NCI-H1417 (cell line): ENCODE measurements around the gene NFIC.
"Not testable (repeated sequence)": the region's sequence is repeated elsewhere in the genome, so short reads cannot be mapped to it uniquely, and the experiment has no call there.

ENCODE experiments used
- DNase-seq, 3 experiments: peaks; one replicate each; lab custom pipeline; 2025; lab: John Stamatoyannopoulos, UW

The NFIC gene

GRCh38 chr19:3451451-3451866 is 85.1 kb downstream of the NFIC start:
- DNase-seq, result no peak

- no peak for DNase-seq
These were observed 86.0 kb downstream of the NFIC start for GRCh38 chr19:3452171-3452941.

GRCh38 chr19:3452942-3453214 is 86.5 kb downstream of the NFIC start:
- not testable (repeated sequence) for DNase-seq

- DNase-seq, result no peak
These were observed 87.5 kb downstream of the NFIC start for GRCh38 chr19:3453840-3454239.

DNA sequence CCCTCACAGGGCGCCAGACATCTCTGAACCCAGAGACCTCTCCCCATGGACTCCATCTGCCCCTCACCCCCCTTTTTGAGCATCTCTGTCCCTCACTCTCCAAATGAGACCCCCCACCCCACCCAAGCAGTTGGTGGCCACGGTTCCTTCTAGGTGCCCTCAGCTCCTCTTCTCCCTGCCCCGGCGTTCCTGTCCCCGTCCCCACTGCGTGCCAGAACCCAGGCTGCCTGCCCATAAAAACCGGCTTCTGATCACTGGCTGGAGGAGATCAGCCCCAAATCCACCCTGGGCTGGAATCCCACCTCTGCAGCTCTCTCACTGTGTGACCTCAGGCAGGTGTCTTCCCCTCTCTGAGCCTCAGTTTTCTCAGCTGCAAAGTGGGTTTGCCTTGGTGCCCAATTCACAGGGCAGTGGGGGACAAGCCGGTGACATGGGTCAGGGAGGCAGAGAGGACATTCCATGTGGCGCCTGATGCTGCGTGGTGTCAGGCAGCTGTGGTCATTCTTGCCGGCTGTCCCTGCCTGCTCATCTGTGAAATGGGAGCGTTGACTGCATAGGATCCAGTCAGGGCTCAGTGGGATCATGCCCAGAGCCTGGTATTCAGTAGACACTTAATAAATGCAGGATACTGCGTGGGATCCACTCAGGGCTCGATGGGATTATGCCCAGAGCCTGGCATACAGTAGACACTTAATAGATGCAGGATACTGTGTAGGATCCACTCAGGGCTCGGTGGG is 88.4 kb downstream of the NFIC start:
- DNase-seq, result no peak

DNA sequence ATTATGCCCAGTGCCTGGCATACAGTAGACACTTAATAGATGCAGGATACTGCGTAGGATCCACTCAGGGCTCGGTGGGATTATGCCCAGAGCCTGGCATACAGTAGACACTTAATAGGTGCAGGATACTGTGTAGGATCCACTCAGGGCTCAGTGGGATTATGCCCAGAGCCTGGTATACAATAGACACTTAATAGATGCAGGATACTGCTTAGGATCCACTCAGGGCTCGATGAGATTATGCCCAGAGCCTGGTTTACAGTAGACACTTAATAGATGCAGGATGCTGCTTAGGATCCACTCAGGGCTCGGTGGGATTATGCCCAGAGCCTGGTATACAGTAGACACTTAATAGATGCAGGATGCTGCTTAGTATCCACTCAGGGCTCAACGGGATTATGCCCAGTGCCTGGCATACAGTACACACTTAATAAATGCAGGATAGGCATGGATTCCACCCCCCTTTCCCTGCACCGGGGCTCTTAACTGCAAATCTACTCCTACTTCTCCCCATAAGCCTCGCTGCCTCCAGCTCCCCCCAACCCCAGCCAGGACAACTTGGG is 89.1 kb downstream of the NFIC start:
- DNase-seq, result no peak

DNA sequence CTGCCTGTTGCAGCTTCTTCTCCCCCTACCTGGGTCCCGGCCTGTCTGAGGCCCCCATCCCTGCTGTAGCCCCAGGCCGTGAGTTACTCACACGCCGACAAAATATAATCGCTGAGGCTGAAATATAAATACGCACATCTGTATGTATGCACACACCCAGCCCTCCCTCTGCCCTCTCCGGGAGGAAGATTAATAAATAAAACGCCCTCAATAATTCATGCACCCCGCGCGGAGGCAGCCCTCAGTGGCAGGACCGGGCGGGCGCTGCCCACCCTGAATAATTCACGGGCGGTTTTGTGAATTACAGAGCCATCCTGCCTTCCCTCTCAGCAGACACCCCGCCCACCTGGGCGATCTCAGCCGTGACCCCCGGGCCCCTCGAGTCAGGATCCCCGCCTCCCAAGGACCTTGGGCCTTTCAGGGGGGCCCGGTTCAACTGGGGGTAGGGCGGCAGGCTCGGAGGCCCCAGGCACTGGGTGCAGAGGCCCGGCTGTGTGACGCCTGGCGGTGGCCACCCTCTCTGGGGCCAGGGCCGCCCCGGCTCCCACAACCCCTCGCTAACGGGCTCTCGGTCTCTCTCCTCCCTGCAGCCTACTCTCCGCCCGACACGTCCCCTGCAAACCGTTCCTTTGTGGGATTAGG is 89.7 kb downstream of the NFIC start:
- no peak for DNase-seq

GRCh38 chr19:3456925-3457527 is 90.6 kb downstream of the NFIC start:
- no peak for DNase-seq

DNA sequence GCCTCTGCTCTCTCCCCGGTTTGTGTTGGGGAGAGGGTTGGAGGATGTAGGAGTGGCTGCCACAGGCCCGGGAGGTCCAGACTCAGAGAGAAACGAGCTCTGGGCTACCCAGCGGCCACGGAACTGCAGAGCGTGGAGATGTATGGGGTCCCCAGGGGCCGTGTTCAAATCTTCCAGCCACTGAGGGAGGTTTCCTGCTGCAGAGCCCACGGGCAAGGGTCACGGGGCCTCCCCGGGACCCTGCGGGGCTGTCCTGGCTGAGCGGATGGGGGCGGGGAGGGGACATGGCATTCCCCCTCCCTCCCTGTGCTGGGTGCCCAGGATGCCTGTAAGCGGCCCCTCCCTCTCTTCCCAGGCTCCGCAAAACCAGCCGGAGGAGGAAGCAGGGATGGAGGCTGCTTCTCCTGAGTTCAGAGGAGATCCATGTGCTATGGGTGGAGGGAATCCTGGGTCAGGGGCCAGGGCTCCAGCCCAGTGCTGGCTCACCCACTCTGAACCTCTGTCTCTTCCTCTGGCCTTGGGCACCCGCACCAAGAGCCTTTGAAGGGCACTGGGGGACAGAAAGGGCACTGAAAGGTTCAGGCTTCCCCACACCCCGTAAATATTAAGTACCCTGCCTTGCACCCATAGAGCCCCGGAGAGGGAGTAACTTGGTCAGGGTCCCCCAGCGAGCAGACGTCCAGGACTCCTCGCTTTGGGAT is 91.3 kb downstream of the NFIC start:
- no peak for DNase-seq

GRCh38 chr19:3458229-3459088 is 92.1 kb downstream of the NFIC start:
- DNase-seq, result no peak

DNA sequence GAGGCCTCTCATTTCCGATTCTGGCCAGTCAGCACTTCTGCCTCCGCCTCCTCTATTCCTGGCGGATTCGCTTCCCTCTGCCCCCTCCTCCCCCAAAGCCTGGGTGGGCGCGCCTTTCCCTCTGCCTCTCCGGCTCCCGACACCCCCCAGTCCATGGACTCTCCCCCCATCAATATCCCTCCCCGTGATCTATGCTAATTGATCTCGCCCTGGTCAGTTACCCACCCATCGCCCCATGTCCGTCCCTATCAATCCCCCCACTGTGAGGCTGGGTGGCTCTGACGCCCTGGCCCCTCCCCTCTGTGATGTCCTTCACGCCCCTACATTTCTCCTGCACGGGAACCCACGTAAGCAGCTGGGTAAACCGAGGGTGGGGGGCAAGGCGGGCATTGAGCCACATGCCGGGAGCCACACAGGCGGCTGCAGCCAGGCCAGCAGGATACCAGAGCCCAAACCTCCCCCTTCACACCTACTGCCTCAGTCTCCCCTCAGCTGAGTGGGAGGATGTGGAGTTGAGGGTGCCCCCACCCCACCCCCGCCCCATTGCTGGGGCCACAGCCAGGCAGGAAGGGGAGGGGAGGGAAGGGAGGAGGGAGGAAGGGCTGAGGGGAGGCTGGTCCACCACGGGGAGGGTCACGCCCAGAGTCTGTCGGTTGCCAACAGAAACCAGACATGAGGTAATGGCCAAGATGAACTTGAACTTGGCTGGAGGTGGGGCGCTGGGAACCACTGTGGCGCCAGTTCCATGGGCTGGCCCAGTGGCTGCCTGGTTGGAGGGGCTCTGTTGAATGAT is 92.9 kb downstream of the NFIC start:
- no peak for DNase-seq

GRCh38 chr19:3459965-3460582 is 93.7 kb downstream of the NFIC start:
- no peak for DNase-seq

GRCh38 chr19:3462991-3463713 is 96.8 kb downstream of the NFIC start:
- no peak for DNase-seq

- DNase-seq, result no peak
These were observed 97.6 kb downstream of the NFIC start for GRCh38 chr19:3463714-3464586.

GRCh38 chr19:3464587-3465235 is 98.3 kb downstream of the NFIC start:
- DNase-seq, result no peak

GRCh38 chr19:3465552-3465951 is 99.2 kb downstream of the NFIC start:
- no peak for DNase-seq

DNA sequence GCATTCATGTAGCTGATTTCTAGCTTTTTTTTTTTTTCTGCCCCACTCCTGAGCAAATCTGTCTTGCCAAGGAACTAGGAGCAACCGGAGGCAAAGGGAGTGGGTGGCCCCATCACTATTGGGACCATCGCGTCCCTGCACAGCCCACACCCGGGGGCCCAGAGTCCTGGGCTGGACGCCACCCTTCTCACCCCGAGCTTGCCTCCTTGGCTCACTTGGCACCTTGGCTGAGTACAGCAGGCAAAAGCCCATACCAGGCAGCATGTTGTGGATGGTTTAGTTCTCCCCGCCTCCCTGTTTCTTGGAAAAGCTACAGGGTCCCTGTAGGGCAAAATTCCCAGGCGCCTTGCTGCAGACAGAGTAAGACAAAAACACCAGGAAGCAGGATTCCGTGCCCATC is 100.3 kb downstream of the NFIC start:
- no peak for DNase-seq
